ENCODE results near the gene CHP1. TPM values are rescaled to one million over a fixed set of nuclear protein-coding genes. Genes with fewer than 3 reads are reported as not detected.
"Not testable (repeated sequence)": the region's sequence is repeated elsewhere in the genome, so short reads cannot be mapped to it uniquely, and the experiment has no call there.

Gene CHP1
- total RNA-seq, 2 donors from 2014 or later, result 65.3 to 115 TPM

GRCh38 chr15:41279535-41280283 lies 48.6 kb downstream of the CHP1 start:
- TF ChIP-seq, protein P1, sequence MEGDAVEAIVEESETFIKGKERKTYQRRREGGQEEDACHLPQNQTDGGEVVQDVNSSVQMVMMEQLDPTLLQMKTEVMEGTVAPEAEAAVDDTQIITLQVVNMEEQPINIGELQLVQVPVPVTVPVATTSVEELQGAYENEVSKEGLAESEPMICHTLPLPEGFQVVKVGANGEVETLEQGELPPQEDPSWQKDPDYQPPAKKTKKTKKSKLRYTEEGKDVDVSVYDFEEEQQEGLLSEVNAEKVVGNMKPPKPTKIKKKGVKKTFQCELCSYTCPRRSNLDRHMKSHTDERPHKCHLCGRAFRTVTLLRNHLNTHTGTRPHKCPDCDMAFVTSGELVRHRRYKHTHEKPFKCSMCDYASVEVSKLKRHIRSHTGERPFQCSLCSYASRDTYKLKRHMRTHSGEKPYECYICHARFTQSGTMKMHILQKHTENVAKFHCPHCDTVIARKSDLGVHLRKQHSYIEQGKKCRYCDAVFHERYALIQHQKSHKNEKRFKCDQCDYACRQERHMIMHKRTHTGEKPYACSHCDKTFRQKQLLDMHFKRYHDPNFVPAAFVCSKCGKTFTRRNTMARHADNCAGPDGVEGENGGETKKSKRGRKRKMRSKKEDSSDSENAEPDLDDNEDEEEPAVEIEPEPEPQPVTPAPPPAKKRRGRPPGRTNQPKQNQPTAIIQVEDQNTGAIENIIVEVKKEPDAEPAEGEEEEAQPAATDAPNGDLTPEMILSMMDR (IDR thresholded peaks at IDR 0.05), result no peak

DNA sequence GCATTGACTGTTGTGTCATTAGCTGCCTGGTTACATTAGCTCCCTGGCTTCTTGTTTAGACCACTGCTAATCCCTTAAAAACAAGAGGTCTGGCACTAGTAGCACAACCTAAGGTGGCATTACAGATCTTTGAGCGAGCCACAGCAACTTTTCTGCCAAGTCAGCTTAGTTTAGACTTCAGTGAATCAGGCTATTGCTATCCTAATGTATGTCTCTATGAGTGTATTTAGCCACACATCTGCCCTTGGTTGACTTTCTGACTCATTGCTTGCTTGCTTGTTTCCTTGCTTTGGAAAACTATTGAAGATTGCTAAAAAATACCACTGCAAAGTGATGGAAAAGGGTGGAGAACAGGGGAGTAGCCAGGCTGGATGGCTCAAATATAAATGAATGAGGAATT lies 50.2 kb downstream of the CHP1 start:
- TF ChIP-seq, protein P1 (IDR thresholded peaks at IDR 0.05), result no peak
- Histone ChIP-seq H3K36me3 (peaks cover 18% of the 10 kb centered on the region), H3K4me1 (ENCODE audit: control insufficient read depth in 1 of 2, low read depth in 2 of 2) (peaks cover 11 to 12% of the 10 kb centered on the region in 2 donors), H3K27me3 (replicated peaks; ENCODE audit: insufficient read depth) (no peaks in the 10 kb centered on the region), H3K27ac (no peak overlapping the region), H3K4me3 (no peak overlapping the region), H3K9me3 (no peaks in the 10 kb centered on the region)
- no peak for ATAC-seq (ENCODE audit: insufficient number of reproducible peaks, low FRiP score, low read depth)
- DNase-seq (ENCODE audit: low spot score), result no peak

More at GRCh38 chr15:41279535-41280283, 48.6 kb downstream of the CHP1 start:
- H3K4me3 ChIP-seq, result no peak overlapping the region
- H3K9me3 ChIP-seq, result no peaks in the 10 kb centered on the region
- no peak for ATAC-seq (ENCODE audit: insufficient number of reproducible peaks, low FRiP score, low read depth)
- H3K4me1 ChIP-seq (ENCODE audit: control insufficient read depth in 1 of 2, low read depth in 2 of 2), result peaks cover 0 to 3% of the 10 kb centered on the region in 2 donors
- no peak for DNase-seq (ENCODE audit: low spot score)
- no peak overlapping the region for H3K27ac ChIP-seq
- H3K27me3 ChIP-seq (replicated peaks; ENCODE audit: insufficient read depth), result no peaks in the 10 kb centered on the region
- H3K36me3 ChIP-seq, result peaks cover 9% of the 10 kb centered on the region

GRCh38 chr15:41282436-41282835 lies 51.4 kb downstream of the CHP1 start:
- not testable (repeated sequence) for H3K4me3 ChIP-seq; ATAC-seq (ENCODE audit: insufficient number of reproducible peaks, low FRiP score, low read depth); H3K27me3 ChIP-seq (replicated peaks; ENCODE audit: insufficient read depth); DNase-seq (ENCODE audit: low spot score); H3K27ac ChIP-seq; H3K9me3 ChIP-seq
- H3K4me1 ChIP-seq (ENCODE audit: control insufficient read depth in 1 of 2, low read depth in 2 of 2), result peaks cover 11 to 24% of the 10 kb centered on the region in 2 donors
- peaks cover 25% of the 10 kb centered on the region for H3K36me3 ChIP-seq

GRCh38 chr15:41282980-41283652 lies 52.0 kb downstream of the CHP1 start:
- Histone ChIP-seq H3K4me1 (ENCODE audit: control insufficient read depth in 1 of 2, low read depth in 2 of 2) (peaks cover 11 to 31% of the 10 kb centered on the region in 2 donors), H3K27ac (peak overlapping the region; percentile 76 to 90), H3K36me3 (peaks cover 29% of the 10 kb centered on the region), H3K4me3 (peak overlapping the region; percentile 95)
- not testable (repeated sequence) for ATAC-seq (ENCODE audit: insufficient number of reproducible peaks, low FRiP score, low read depth); DNase-seq (ENCODE audit: low spot score); H3K27me3 ChIP-seq (replicated peaks; ENCODE audit: insufficient read depth); H3K9me3 ChIP-seq

DNA sequence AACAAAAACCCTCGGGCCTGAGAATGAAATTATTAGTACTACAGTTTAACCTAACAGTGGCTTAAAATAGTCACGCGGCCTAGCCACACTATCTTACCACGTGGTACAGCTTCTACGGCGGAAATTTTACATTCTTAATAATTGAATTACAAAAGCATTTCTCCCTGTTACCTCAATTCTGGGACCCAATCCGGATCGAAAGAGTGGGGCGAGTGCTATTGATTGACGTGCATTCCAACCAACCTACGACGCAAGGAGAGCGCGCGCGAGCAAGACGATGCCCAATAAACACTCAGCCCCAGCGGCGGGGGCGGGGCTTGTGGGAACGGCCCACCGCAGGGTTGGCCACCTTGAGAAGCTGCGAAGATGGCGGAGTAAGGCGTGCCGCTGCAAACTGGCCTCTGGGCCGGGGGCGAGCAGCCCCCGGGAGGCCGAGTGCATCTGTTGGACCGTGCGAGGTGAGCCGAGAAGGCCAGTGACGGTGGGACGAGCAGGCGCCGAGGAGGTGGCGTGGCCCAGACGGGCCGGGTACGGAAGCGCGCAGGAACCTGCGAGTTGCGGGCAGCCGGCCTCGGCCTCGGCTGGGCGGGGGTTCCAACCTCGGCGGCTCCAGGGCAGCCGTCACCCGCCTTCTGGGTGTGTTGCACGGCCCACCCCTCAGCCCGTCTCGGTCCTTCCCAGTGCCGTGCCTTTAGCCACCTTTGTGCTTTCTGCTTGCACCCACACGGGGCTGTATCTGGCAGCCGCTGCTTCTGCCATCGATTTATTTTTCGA lies 52.8 kb downstream of the CHP1 start:
- peak; percentile 93 for DNase-seq (ENCODE audit: low spot score)
- H3K36me3 ChIP-seq, result peaks cover 29% of the 10 kb centered on the region
- TF ChIP-seq, protein P1 (IDR thresholded peaks at IDR 0.05), result no peak

More for the DNA sequence above, 52.8 kb downstream of the CHP1 start:
- Histone ChIP-seq H3K4me3 (peak overlapping the region; percentile 95), H3K9me3 (no peaks in the 10 kb centered on the region), H3K27me3 (replicated peaks; ENCODE audit: insufficient read depth) (no peaks in the 10 kb centered on the region), H3K27ac (peak overlapping the region; percentile 76 to 90), H3K4me1 (ENCODE audit: control insufficient read depth in 1 of 2, low read depth in 2 of 2) (peaks cover 11 to 38% of the 10 kb centered on the region in 2 donors)
- ATAC-seq (ENCODE audit: insufficient number of reproducible peaks, low FRiP score, low read depth), result peak; percentile 100

Measured in thoracic aorta (tissue), 2 donors.